Measurements from ENCODE around the gene PPP2R5C. TPM values are rescaled to one million over a fixed set of nuclear protein-coding genes. Genes with fewer than 3 reads are reported as not detected.
"Not testable (repeated sequence)": the region's sequence is repeated elsewhere in the genome, so short reads cannot be mapped to it uniquely, and the experiment has no call there.

The PPP2R5C gene
- polyA plus RNA-seq, 10 donors, result 62.4 to 77.6 (median 72.6) TPM

DNA sequence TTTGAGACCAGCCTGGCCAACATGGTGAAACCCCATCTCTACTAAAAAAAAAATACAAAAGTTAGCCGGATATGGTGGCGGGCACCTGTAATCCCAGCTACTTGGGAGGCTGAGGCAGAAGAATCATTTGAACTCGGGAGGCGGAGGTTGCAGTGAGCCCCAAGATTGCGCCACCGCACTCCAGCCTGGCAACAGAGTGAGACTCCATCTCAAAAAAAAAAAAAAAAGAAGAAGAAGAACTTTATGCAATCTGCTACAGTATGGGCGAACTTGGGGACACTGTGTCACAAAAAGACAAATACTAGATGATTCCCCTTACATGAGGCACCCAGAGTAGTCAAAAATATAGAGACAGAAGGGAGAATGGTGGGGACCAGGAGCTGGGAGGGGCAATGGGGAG is 35.9 kb upstream of the PPP2R5C start:
- not testable (repeated sequence) for DNase-seq

DNA sequence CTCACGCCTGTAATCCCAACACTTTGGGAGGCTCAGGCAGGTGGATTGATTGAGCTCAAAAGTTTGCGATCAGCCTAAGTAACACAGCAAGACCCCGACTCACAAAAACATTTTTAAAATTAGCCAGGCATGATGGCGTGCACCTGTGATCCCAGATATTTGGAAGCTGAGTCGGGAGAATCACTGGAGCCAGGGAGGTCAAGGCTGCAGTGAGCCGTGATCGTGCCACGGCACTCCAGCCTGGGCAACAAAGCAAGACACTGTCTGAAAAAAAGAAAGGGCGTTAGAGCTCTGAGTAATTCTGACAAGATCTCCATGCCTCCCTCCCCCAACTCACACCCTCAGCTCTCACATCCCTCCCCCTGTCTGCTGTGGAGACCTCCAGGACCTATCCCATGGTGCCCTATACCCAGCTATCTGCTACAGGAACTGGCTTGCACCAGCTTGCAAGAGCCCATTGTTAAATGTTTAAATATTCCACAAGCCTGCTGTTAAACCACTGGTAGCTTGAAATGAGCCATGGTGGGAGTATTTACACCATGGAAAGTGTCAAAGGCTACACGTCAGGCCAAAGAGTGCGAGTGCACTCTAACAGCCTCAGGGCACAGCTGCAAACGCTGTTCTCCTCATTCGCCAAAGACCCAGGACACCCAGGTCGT is 35.1 kb upstream of the PPP2R5C start:
- DNase-seq, result no peak

DNA sequence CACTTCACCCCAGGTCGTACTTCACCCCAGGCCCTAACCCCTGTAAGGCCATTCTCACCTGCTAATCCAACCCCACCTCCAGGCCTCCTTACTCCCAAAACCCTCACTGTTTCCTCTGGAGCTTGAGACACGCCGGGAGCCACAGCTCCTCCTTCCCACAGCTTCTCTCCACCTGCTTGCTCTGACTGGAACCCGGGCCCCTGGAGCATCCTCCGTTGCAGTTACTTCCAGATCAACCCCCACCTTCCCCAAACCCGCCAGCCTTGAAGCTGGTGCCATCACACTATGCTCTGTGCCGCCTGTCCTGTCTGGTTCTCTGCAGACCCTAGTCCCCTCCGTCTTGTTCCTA is 34.6 kb upstream of the PPP2R5C start:
- no peak for DNase-seq

DNA sequence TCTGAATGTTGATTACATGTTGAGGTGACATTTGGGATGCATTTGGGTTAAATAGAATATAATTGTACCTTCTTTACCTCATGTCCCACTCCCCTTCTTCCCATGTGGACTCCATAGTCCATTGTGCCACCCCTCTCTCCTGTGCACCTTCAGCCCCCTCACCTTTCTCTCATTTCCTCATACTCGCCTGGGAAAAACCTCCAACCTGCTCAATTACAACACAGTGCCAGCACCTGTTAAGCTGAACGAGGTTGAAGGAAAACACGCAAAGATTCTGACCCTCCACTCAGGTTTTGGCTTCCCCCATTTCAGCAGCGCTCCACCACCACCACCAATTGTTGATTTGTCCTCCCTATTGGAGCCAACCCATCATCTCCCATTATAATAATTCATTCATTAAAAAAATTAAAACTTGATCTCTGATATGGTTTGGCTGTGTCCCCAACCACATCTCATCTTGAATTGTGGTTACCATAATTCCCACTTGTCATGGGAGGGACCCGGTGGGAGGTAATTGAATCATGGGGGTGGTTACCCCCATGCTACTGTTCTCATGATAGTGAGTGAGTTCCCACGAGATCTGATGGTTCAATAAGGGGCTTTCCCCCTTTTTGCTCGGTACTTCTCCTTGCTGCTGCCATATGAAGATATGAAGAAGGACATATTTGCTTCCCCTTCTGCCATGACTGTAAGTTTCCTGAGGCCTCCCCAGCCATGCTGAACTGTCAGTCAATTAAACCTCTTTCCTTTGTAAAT is 33.7 kb upstream of the PPP2R5C start:
- DNase-seq, result no peak

DNA sequence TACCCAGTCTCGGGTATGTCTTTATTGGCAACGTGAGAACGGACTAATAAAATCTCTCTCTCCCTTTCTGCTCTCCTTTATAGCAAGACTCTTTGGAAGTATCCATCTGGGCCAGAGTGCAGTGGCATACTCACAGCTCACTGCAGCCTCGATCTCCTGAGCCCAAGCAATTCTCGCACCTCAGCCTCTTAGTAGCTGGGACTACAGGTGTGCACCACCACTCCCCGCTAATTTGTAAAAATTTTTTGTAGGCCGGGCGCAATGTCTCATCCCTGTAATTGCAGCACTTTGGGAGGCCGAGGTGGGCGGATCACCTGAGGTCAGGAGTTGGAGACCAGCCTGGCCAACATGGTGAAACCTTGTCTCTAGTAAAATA is 33.2 kb upstream of the PPP2R5C start:
- DNase-seq, result no peak

DNA sequence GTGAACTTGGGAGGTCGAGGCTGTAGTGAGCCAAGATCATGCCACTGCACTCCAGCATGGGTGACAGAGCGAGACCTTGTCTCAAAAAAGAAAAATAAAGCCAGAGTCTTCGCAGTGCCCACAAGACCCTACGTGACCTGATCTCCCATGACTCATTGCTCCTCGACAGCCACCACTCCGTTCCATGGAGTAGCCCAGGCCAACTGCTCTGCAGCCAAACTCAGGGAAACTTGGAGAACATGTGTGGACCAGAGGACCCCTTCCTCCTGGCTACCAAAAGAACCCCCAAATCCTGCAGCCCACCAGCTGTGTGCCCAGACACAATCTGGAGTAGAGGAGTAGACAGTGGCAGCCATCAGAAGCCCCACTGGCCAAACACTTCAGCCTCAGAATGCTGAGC is 32.1 kb upstream of the PPP2R5C start:
- no peak for DNase-seq

DNA sequence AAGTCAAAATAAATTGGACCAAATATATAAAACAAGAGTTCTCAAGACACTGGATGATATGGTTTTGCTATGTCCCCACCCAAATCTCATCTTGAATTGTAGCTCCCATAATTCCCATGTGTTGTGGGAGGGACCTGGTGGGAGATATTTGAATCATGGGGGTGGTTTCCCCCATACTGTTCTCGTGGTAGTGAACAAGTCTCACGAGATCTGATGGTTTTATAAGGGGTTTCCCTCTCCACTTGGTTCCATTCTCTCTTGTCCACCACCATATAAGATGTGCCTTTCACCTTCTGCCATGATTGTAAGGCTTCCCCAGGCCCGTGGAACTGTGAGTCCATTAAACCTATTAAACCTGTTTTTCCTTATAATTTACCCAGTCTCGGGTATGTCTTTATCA is 31.4 kb upstream of the PPP2R5C start:
- not testable (repeated sequence) for DNase-seq

DNA sequence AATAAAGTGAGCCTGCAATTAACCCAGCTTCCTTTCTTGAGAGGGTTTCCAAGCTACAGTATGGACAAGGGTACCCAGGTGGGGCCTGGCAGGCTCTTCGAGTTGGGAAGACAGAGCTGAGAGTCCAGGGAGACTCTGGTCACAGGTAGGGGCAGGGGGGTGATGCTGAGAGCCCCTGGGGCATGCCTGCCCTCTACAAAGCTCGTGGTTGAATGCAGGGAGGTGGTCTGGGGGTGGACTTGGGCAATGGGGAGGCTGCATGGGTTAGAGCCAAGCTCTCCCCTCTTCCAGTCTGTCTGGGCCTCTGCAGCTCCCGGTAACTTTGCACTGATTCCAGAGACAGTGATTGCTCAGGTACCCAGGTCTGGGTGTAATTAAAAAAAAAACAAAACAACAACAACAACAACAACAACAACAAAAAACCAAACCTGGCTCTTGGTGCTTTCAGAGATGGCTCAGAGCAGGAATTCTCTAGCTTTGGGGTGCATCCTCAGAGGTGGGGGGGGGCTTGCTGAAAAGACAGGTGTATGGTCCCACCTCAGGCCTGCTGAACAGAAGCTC is 30.8 kb upstream of the PPP2R5C start:
- no peak for DNase-seq

DNA sequence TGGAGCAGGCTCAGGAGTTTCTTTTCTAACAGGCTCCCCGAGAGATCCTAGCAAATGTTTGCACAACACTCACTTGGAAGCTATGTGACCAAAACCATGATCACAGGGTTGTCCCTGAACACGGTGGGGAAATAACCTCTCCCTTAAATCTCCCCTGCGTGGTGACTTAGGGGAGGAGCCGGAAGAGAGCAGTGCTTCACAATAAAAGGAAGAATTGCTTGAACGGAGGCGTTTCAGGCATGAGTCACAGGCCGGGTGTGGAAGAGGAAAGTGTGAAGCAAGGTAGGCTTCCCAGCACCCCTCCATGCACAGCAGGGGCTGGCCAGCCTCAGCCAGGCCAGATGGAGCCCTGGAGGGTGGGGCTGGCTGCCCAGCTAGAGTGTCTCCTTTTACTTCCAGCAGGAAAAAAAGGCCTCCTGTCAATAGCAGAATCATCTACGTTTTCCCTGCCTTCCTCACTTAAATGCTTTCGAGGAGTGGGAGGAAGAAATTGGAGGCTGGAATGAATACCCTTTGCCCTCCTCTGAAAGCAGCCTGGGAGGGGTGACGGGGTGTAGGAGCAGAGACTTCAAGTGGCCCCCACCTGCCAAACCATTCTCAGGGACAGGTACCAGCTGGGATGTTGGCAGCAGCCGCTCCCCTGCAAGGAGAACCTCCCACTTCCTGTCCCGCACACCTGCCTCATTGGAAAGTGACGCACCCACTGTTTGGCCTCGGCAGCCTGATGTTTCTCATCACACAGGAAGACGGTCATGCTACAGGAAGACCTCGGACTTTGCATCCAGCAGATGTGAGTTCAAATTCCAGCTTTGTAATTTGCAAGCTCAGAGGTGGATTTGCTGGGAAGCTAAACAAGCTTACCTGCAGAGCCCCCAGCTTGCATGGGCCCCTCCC is 30.1 kb upstream of the PPP2R5C start:
- DNase-seq, result peak in 1 of 3 donors; percentile 7

DNA sequence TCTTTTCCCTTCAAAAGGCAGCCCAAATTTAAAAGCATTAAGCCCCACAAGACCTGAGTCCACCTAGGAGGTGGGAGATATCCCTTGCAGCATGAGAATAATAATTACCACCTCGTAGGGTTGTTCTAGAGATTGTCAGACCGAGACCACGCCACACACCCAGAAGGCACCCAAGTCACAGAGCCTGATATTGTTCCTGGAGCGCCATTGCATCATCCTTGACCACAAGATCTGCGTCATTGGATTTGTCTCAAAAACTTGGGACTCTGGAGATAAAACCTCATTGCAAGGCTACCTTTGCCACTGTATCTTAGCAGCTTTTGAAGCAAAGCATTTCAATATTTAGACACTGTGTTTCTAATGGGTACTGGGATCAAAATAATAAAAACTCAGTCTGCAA is 29.4 kb upstream of the PPP2R5C start:
- DNase-seq, result no peak

DNA sequence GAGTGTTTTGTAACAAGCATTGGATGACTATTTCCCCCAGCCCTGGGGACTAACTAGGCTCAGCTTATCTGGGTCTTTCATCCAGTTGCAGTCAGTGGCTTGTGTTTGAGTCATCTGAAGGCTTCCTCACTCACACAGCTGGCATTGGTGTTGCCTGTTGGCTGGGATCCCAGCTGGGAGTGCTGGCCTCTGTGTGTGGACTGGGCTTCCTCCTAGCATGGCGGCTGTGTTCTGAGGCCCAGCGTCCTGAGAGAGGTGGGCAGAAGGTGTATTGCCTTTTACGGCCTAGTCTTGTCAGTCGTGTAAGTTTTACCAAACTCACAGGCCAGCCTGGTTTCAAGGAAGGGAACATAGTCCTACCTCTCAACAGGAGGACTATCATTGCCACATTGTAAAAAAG is 28.3 kb upstream of the PPP2R5C start:
- no peak for DNase-seq

DNA sequence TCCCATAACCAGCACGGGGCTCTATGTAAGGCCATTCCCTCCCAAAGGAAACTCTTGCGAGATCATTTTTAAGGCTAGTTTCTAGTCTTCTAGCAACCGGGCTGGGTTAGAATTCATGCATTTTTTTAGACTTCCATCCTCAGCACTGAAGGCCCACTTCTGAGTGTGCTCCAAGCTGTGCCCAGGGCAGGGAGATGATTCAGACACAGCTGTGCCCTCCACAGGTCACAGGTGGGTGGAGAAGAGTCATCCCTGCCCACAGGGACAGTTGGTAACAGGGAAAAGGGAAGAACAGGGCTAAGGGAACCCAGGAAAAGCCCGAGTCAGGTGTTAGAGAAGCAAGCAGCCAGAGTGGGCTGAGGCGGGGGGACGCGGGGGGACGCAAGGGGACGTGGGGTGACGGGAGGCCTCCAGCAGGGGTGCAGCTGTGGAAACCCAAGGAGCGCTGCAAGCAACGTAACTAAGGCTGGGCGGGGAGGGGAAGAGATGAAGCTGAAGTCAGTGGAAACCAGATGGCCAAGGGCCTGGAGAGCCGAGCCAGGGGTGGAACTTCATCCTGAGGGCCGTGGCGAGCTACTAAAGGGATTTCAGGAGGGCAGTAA is 27.2 kb upstream of the PPP2R5C start:
- no peak for DNase-seq

DNA sequence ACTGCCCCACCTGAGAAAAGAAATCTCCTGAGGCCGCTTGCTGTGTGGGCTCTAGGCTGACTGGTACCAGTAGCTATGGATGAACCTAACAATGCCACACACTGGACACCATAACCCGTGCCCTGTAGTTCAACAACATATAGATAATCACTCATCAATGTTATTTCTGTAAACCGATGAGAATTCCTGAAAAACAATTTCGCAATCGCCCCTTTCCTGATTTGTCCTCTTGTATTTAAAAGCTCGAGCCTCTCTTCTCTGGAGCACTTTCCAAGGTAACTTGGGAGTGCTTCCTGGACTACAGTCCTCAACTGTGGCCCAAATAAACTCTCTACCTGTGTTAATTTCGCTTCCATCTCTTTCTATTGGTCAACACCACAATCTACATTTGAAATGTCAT is 26.1 kb upstream of the PPP2R5C start:
- no peak for DNase-seq

DNA sequence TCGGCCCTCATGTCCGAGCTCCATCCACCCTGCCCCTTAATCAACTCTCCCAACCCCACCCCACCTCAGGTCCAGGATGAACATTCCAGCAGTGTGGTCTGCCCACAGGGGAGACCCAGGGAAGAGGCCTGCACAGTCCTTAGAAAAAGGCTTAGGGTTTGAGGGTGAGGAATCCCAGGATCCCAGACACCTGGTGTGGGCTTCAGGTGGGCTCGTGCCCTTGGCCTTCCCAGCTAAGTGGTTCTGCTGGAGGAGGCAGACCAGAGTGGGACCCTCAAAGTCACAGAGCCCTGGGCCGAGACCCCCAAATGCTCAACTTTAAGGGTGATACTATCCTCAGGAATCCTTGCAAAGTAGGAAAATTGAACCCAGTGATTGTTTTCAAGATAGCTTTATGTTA is 25.4 kb upstream of the PPP2R5C start:
- DNase-seq, result no peak

DNA sequence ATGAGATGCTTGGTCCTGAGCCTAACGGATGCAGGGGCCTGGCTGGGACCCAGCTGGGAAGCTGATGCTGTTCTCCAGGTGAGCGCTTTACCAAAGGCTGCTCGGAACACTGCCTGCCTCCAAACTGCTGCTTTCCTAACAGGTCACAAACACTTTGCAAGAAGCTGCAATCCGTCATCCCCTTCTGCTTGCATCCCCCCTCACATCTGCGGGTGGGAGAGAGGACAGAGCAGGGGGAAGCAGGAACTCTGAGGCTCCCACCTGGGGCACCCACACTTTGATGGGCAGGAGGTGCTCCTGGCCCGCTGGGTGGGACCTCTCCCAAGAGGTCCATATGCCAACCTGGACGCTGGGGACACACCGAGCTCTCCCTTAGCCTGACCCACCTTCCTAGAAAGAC is 24.9 kb upstream of the PPP2R5C start:
- DNase-seq, result no peak

DNA sequence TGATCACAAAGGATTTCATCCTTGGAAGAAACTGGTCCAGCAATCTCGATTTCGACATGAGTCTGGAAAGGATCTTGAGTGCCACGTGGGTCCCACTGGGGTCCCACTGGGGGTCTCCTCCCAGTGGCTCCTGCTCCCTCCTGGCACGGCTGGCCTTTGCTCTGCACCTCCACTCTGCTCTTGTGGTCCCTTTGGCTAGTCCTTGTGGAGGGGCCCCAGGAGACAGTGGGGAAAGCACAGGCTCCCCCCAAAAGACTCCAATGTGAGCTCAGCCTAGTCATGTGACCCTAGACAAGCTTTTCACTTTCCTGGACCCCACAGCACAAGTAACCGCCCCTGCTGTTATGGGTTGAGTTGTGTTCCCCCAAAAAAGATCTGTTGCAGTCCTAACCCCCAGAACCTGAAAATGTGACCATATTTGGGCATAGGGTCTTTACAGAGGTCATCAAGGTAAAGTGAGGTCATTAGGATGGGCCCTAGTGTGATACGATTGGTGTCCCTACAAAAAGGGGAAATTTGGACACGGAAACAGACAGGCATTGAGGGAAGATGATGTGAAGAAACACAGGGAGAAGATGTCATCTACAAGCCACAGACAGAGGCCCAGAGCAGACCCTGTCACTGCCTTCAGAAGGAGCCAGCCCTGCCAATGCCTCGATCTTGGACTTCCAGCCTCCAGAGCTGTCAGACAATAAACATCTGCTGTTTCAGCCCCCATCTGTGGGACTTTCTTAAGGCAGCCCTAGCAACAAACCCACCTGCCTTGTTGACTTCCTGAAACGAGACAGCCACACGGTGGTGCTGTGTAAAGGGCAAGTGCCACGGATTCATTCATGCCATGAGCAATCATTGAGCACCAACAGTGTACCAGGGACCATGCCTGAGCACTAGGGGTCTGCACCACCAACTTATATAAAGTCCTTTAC is 23.8 kb upstream of the PPP2R5C start:
- DNase-seq, result no peak

DNA sequence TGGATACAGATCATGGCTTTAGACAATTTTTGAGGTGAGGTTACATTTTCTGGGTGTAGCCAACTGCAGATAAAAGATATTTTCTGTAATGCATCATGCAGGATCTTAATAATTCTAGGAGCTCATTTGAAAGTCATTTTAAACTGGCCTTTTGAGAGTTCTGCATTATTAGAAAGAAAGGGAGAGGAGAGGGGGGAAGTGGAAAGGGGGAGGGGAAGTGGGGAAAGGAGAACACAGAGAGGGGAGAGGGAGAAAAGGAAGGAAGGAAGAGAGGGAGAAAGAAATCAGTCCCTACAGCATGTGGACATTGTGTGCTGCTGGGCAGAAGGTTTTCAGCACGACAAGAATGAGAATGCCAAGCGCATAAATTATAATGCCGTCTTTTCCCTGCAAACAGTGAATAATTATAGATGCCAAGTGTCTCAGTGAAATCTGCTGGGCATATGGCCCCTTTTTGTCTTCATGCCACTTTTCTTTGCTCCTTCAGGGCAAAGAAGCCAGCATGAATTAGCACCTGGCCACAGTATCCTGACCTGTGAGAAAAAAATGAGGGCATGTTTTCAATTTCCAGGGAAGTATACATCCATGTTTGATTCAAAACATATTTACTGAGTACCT is 22.7 kb upstream of the PPP2R5C start:
- no peak for DNase-seq

DNA sequence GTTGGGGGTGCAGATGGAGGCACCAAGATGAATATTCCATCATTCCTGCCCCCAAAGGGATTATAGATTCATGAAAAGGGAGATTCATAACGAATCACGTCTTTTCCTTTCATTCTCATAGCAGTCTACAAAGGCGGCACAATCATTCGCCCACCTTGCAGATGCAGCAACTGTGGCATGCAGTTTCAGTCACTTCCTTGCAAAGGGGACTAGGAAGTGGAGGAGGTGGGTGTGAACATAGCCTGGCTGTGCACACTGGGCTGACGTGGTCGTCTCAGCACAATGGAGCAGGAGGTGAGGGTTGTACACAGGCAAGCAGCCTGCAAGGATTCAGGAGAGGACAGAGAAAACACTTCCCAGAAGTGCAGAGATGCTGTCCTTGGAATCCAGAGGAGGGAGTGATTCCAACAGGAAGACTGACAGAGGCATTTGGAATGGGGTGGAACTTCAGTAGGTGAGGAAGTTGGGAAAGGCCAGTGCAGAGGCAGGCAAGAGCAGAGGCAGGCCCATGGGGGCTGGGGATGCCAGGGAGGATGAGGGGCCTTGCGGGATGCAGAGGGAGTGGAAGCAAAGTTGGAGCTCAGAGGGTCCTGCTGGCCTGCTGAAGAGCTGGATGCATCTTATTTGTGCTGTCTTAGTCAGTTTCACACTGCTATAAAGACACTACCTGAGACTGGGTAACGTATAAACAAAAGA is 21.9 kb upstream of the PPP2R5C start:
- DNase-seq, result no peak

DNA sequence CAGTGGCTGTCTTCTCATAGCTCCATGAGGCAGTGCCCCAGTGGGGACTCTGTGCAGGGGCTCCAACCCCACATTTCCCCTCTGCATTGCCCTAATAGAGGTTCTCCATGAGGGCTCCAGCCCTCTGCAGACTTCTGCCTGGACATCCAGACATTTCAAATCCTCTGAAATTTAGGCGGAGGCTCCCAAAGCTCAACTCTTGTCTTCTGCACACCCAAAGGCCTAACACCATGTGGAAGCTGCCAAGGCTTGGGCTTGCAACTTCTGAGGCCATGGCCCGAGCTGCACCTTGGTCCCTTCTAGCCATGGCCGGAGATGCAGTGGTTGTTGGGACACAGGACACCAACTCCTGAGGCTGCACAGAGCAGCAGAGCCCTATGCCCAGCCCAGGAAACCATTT is 20.5 kb upstream of the PPP2R5C start:
- DNase-seq, result no peak

DNA sequence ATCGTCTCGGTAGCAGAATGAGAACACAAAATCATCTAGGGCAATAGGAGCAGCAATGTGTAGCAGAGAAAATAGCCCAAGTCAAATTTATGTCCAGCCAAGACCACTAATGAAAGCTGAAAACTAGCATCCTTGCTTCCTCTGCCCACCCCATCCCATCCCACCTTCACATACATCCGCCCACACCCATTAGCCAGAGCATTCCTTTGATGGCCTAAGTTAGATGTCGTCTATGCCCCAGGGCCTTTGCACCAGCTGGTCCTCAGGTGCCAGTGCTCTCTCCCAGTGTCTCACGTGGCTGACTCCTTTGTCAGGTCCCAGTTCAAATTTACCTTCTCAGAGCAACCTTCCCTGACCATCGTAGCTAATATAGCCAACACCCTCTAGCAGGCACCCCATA is 17.8 kb upstream of the PPP2R5C start:
- DNase-seq, result no peak
